ENCODE measurements around the gene MRPS18A. TPM values are rescaled to one million over a fixed set of nuclear protein-coding genes. Genes with fewer than 3 reads are reported as not detected.

The MRPS18A gene
- total and polyA plus RNA-seq, 9 of the 15 experiments (the other 6 are each of a cell fraction or from before 2014, with no cell fraction given) = 87.5 to 243 (median 125) TPM

GRCh38 chr6:43629104-43629504 lies 58.5 kb downstream of the MRPS18A start, which contains the start of gene GTPBP2 (continued):
- no peak for TF ChIP-seq HEY1 (CRISPR knock-in tag; IDR thresholded peaks at IDR 0.05; ENCODE audit: borderline replicate concordance)
- peak; percentile 98 for TF ChIP-seq ETS1 (conservative IDR thresholded peaks at IDR 0.05; ENCODE audit: control insufficient read depth, low read depth, low read length)
- 0 out of 4 replicates have a peak, but pooled peaks have one; percentile 49 to 62 for TF ChIP-seq UBTF (IDR thresholded peaks at IDR 0.05; ENCODE audit: borderline replicate concordance in 1 of 2, low read depth in 2 of 2, low read length in 2 of 2)
- 0 out of 2 replicates have a peak, but pooled peaks have one; percentile 4 for TF ChIP-seq ELF4 (CRISPR knock-in tag; IDR thresholded peaks at IDR 0.05)
- peak; percentile 98 for TF ChIP-seq CXXC5 (CRISPR knock-in tag; IDR thresholded peaks at IDR 0.05)
- no peak for TF ChIP-seq PHB (CRISPR knock-in tag; IDR thresholded peaks at IDR 0.05)
- peak; percentile 12 to 54; a peak in 2 of 4 replicates for TF ChIP-seq TBL1XR1 (IDR thresholded peaks at IDR 0.05; ENCODE audit: low read length in 2 of 2)
- no peak for TF ChIP-seq SMC3 (conservative IDR thresholded peaks at IDR 0.05; ENCODE audit: insufficient read depth, low read depth, low read length)
- no peak for TF ChIP-seq KDM1A (IDR thresholded peaks at IDR 0.05)
- no peak for TF ChIP-seq NELFE (IDR thresholded peaks at IDR 0.05; ENCODE audit: insufficient read depth, insufficient read length)
- TF ChIP-seq BRD4 (IDR thresholded peaks at IDR 0.05) = no peak
- TF ChIP-seq ZBTB12 (CRISPR knock-in tag; IDR thresholded peaks at IDR 0.05) = peak; percentile 88
- peak in 1 of 2 experiments; percentile 99 for TF ChIP-seq AFF1 (IDR thresholded peaks at IDR 0.05; ENCODE audit: low read depth in 1 of 2, partially characterized antibody in 2 of 2)
- TF ChIP-seq NR2C2 (CRISPR knock-in tag; IDR thresholded peaks at IDR 0.05) = peak; percentile 84
- no peak for TF ChIP-seq NR2C2 (tag; IDR thresholded peaks at IDR 0.05)
- TF ChIP-seq POLR2G (IDR thresholded peaks at IDR 0.05; ENCODE audit: low read depth, low read length) = peak; percentile 91
- TF ChIP-seq ZBTB9 (CRISPR knock-in tag; IDR thresholded peaks at IDR 0.05) = no peak; the same call in 1 of the 2 replicates
